Stimulated activated CD8-positive, alpha-beta memory T cell treated with anti-CD3 and anti-CD28 coated beads, Interleukin-2, amount 100 ng/mL, for 1 hour (primary cell): Measurements from ENCODE around the gene TSSC4.

Experiments
- DNase-seq, 2 donors: peaks; one replicate each; pipeline ENCODE4 v3.0.0-alpha.2; 2020; ENCODE audit warnings: low read depth in 2 of 2

TSSC4 gene

GRCh38 chr11:2417856-2418692 is 17.5 kb downstream of the TSSC4 start:
- DNase-seq = no peak

- no peak for DNase-seq
These were observed 18.3 kb downstream of the TSSC4 start for GRCh38 chr11:2418693-2419360.

GRCh38 chr11:2419638-2420501 is 19.3 kb downstream of the TSSC4 start:
- DNase-seq = peak; percentile 31 to 37

- peak; percentile 39 to 54 for DNase-seq
These were observed 20.1 kb downstream of the TSSC4 start for GRCh38 chr11:2420502-2421225.

- DNase-seq = no peak
These were observed 20.9 kb downstream of the TSSC4 start for GRCh38 chr11:2421226-2421994.

GRCh38 chr11:2421996-2422395 is 21.4 kb downstream of the TSSC4 start:
- no peak for DNase-seq

GRCh38 chr11:2422461-2423156 is 22.1 kb downstream of the TSSC4 start:
- no peak for DNase-seq

- no peak for DNase-seq
These were observed 22.8 kb downstream of the TSSC4 start for GRCh38 chr11:2423157-2424025.

GRCh38 chr11:2424811-2425495 is 24.4 kb downstream of the TSSC4 start:
- DNase-seq = no peak

- DNase-seq = no peak
These were observed 25.0 kb downstream of the TSSC4 start for GRCh38 chr11:2425506-2425905.

GRCh38 chr11:2426221-2426620 is 25.7 kb downstream of the TSSC4 start:
- DNase-seq = no peak

- DNase-seq = no peak
These were observed 26.4 kb downstream of the TSSC4 start for GRCh38 chr11:2426826-2427521.

- no peak for DNase-seq
These were observed 27.3 kb downstream of the TSSC4 start for GRCh38 chr11:2427721-2428321.

- peak; percentile 67 to 80 for DNase-seq
These were observed 27.8 kb downstream of the TSSC4 start for GRCh38 chr11:2428322-2428795.

GRCh38 chr11:2431395-2431794 is 30.8 kb downstream of the TSSC4 start:
- no peak for DNase-seq

GRCh38 chr11:2432171-2432621 is 31.6 kb downstream of the TSSC4 start:
- DNase-seq = no peak

- DNase-seq = no peak
These were observed 32.1 kb downstream of the TSSC4 start for GRCh38 chr11:2432628-2433071.
